Right ventricle myocardium superior (tissue), 1 donor: ENCODE data around the gene PPP1R15A. TPM values are rescaled to one million over a fixed set of nuclear protein-coding genes. Genes with fewer than 3 reads are reported as not detected.
"Not testable (repeated sequence)": the region's sequence is repeated elsewhere in the genome, so short reads cannot be mapped to it uniquely, and the experiment has no call there.

Experiments
- ATAC-seq: fragments of 200-7000 bp; cut with Tn5 transposase; one replicate; pipeline ENCODE4 v1.9.1; 2020; ENCODE audit warnings: mild to moderate bottlenecking; ENCODE audit not compliant: poor library complexity
- DNase-seq: peaks from one replicate; pipeline ENCODE4 v3.0.0-alpha.2; 2020
- intact Hi-C: fragments of 100-400 bp; cut with DNase I; formaldehyde crosslinking; loops from one replicate; pipeline ENCODE4 v1.11.2; 2022
- total RNA-seq: library from RNA; stranded (reverse); fragmentation: NEBNext Ultra II Directional; extraction: Animal tissue kit (Norgen Biotek cat#: 25700); gene quantifications from one replicate; pipeline ENCODE4 v1.2.1, GENCODE V29; 2021
- donor health status: DM: no; HTN: yes; CAD: no; lungs with severe emphysema.

Gene PPP1R15A
- total RNA-seq, 1 donor from 2014 or later = 60.4 TPM

- intact Hi-C loops, ATAC-seq, DNase-seq: not testable (repeated sequence)
Observed at GRCh38 chr19:48876043-48876981, 4.1 kb downstream of the PPP1R15A start.

- ATAC-seq (no peak), DNase-seq (no peak)
- intact Hi-C loops = no loop called here
Observed at GRCh38 chr19:48877855-48878195, 5.6 kb downstream of the PPP1R15A start.

- intact Hi-C loops = no loop called here
- ATAC-seq (peak; percentile 51), DNase-seq (peak; percentile 65)
Observed at GRCh38 chr19:48878196-48879024, 6.2 kb downstream of the PPP1R15A start.

- intact Hi-C loops = no loop called here
- no peak for DNase-seq
- no peak for ATAC-seq
Observed at GRCh38 chr19:48879025-48879637, 6.9 kb downstream of the PPP1R15A start.

GRCh38 chr19:48879696-48880095 lies 7.5 kb downstream of the PPP1R15A start:
- ATAC-seq, intact Hi-C loops, DNase-seq: not testable (repeated sequence)

GRCh38 chr19:48881741-48882657 lies 9.8 kb downstream of the PPP1R15A start:
- ATAC-seq (peak; percentile 35), DNase-seq (no peak)
- intact Hi-C loops = no loop called here

GRCh38 chr19:48883726-48884125 lies 11.5 kb downstream of the PPP1R15A start:
- DNase-seq (no peak), ATAC-seq (no peak)
- intact Hi-C loops = no loop called here

- intact Hi-C loops = no loop called here
- ATAC-seq (no peak), DNase-seq (no peak)
Observed at GRCh38 chr19:48887861-48888612, 15.8 kb downstream of the PPP1R15A start.

- ATAC-seq, intact Hi-C loops, DNase-seq: not testable (repeated sequence)
Observed at GRCh38 chr19:48889496-48889895, 17.3 kb downstream of the PPP1R15A start.

GRCh38 chr19:48890551-48890950 lies 18.3 kb downstream of the PPP1R15A start:
- DNase-seq = no peak
- intact Hi-C loops = no loop called here

GRCh38 chr19:48895226-48895625 lies 23.0 kb downstream of the PPP1R15A start:
- DNase-seq = no peak
- no peak for ATAC-seq
- intact Hi-C loops = no loop called here

More at GRCh38 chr19:48890551-48890950, 18.3 kb downstream of the PPP1R15A start:
- no peak for ATAC-seq

- intact Hi-C loops = no loop called here
- peak; percentile 80 for DNase-seq
- peak; percentile 50 for ATAC-seq
Observed at GRCh38 chr19:48896191-48896720, 24.0 kb downstream of the PPP1R15A start.

- DNase-seq = no peak
- intact Hi-C loops = loop anchor here (1.0 kb wide), 1 partner anchor 22 kb away; no protein-coding TSS in a partner anchor
- ATAC-seq = no peak
Observed at GRCh38 chr19:48897181-48897580, 25.0 kb downstream of the PPP1R15A start.

- DNase-seq, intact Hi-C loops, ATAC-seq: not testable (repeated sequence)
Observed at GRCh38 chr19:48899386-48899749, 27.1 kb downstream of the PPP1R15A start.

- intact Hi-C loops = no loop called here
- ATAC-seq (peak; percentile 98), DNase-seq (peak; percentile 99)
Observed at GRCh38 chr19:48899781-48900476, 27.7 kb downstream of the PPP1R15A start, which contains the start of gene NUCB1. Gene NUCB1 (plus strand): TSS chr19:48900312. CDS start chr19:48900797, 485 bp downstream.
